GM18909 (cell line): ENCODE measurements around the gene RASSF1.

Experiments used
- ATAC-seq: cut with Tn5 transposase; IDR thresholded peaks from one replicate; pipeline ENCODE4 v1.9.1; 2021; ENCODE audit warnings: mild to moderate bottlenecking; ENCODE audit not compliant: unreplicated experiment, poor library complexity

RASSF1 gene

GRCh38 chr3:50369012-50369670 lies 28.5 kb upstream of the RASSF1 start:
- ATAC-seq = no peak

- ATAC-seq = no peak
Measured at GRCh38 chr3:50365842-50366220, 25.2 kb upstream of the RASSF1 start.

GRCh38 chr3:50365080-50365841 lies 24.6 kb upstream of the RASSF1 start:
- ATAC-seq = peak; percentile 86

- no peak for ATAC-seq
Measured at GRCh38 chr3:50364573-50365079, 24.0 kb upstream of the RASSF1 start.

- peak; percentile 19 for ATAC-seq
Measured at GRCh38 chr3:50359760-50360110, 19.1 kb upstream of the RASSF1 start.

- peak; percentile 99 for ATAC-seq
Measured at GRCh38 chr3:50358911-50359759, 18.5 kb upstream of the RASSF1 start, which contains the start of gene TMEM115. TMEM115 (minus strand) TSS chr3:50359521; CDS start chr3:50359063, 458 bp downstream.

- no peak for ATAC-seq
Measured at GRCh38 chr3:50358355-50358910, 17.8 kb upstream of the RASSF1 start.

- no peak for ATAC-seq
Measured at GRCh38 chr3:50357481-50357880, 16.8 kb upstream of the RASSF1 start.

GRCh38 chr3:50356553-50356952 lies 15.9 kb upstream of the RASSF1 start:
- ATAC-seq = no peak

- ATAC-seq = no peak
Measured at GRCh38 chr3:50355829-50356552, 15.4 kb upstream of the RASSF1 start.

- no peak for ATAC-seq
Measured at GRCh38 chr3:50354850-50355249, 14.2 kb upstream of the RASSF1 start.

- ATAC-seq = no peak
Measured at GRCh38 chr3:50354186-50354764, 13.6 kb upstream of the RASSF1 start.

- no peak for ATAC-seq
Measured at GRCh38 chr3:50353245-50354004, 12.8 kb upstream of the RASSF1 start.

- ATAC-seq = no peak
Measured at GRCh38 chr3:50352781-50353180, 12.1 kb upstream of the RASSF1 start.

GRCh38 chr3:50351323-50351697 lies 10.7 kb upstream of the RASSF1 start:
- no peak for ATAC-seq

- ATAC-seq = peak; percentile 84
Measured at GRCh38 chr3:50350527-50351322, 10.1 kb upstream of the RASSF1 start, which contains the start of the genes CYB561D2 and NPRL2. CYB561D2 (plus strand) TSS chr3:50350862; CDS start chr3:50351434, 572 bp downstream. NPRL2 (minus strand) TSS chr3:50350775; CDS start chr3:50350652, 123 bp downstream.

GRCh38 chr3:50350213-50350526 lies 9.5 kb upstream of the RASSF1 start:
- ATAC-seq = no peak
